Measurements from ENCODE around the gene ITIH6.

The ITIH6 gene

DNA sequence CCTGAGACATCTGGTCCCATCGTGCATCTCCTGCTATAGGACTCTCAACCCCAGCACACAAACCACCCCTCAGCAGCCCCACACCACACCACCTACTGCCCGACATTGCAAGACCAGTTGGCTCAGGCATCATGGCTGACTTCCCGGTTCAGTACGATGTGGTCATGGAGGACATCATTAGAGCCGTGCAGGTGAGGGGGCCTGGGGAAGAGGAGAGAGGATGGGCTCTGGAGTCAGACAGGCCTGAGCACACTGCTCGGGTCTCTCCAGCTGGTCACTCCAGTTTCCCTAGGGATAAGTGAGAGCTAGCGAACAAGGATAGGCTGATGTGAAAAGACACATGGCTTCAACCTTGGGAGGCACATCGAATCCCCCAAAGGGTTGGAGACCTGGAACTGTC lies 26.7 kb upstream of the ITIH6 start (continued):
- no peak for TF ChIP-seq SCRT2 (tag by site-specific recombination; IDR thresholded peaks at IDR 0.05)
- no peak for TF ChIP-seq ZNF394 (tag by site-specific recombination; IDR thresholded peaks at IDR 0.05; ENCODE audit: borderline replicate concordance)
- no peak for TF ChIP-seq ZSCAN23 (tag by site-specific recombination; IDR thresholded peaks at IDR 0.05)
- no peak for TF ChIP-seq GLIS2 (tag by site-specific recombination; IDR thresholded peaks at IDR 0.05)
- no peak for TF ChIP-seq ZNF548 (tag by site-specific recombination; IDR thresholded peaks at IDR 0.05)
- no peak for TF ChIP-seq YY2 (tag by site-specific recombination; IDR thresholded peaks at IDR 0.05)

DNA sequence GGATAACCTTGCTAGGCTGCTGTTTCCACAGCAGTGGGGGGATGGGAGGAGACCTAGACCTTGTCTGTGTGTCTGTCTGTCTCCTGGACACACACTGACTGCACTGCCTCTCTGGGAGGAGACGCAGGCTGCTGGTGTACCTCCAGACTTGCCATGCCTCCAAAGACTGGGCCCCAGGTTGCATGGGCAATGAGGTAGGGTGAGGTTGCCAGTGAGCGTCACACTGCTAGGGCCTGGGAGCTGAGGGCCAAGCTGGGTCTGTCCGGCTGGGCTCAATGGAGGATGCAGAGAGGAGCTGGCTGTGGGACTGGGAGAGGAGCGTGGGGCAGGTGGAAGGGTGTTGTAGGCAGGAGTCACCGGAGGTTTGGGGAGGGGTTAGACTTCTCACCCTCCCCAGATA lies 26.1 kb upstream of the ITIH6 start:
- no peaks in the 10 kb centered on the region for H3K4me1 ChIP-seq (ENCODE audit: control insufficient read depth, insufficient read depth, low read length)
- TF ChIP-seq ZNF624 (tag by site-specific recombination; IDR thresholded peaks at IDR 0.05) (no peak), ZNF169 (tag by site-specific recombination; IDR thresholded peaks at IDR 0.05) (no peak), MEIS1 (CRISPR knock-in tag; IDR thresholded peaks at IDR 0.05; ENCODE audit: borderline replicate concordance) (no peak), ZNF629 (tag by site-specific recombination; IDR thresholded peaks at IDR 0.05) (no peak), ZNF664 (tag by site-specific recombination; IDR thresholded peaks at IDR 0.05) (no peak), ZNF302 (tag by site-specific recombination; IDR thresholded peaks at IDR 0.05; ENCODE audit: low read depth) (no peak), ZNF211 (tag by site-specific recombination; IDR thresholded peaks at IDR 0.05; ENCODE audit: low read depth) (no peak), ZNF626 (tag by site-specific recombination; IDR thresholded peaks at IDR 0.05) (no peak), ZNF223 (tag by site-specific recombination; IDR thresholded peaks at IDR 0.05) (no peak), ZNF830 (tag by site-specific recombination; IDR thresholded peaks at IDR 0.05; ENCODE audit: low read depth) (no peak), ZNF585B (tag by site-specific recombination; IDR thresholded peaks at IDR 0.05) (no peak), ZNF112 (tag by site-specific recombination; IDR thresholded peaks at IDR 0.05) (no peak), ZNF571 (tag by site-specific recombination; IDR thresholded peaks at IDR 0.05) (no peak), ZNF175 (tag by site-specific recombination; IDR thresholded peaks at IDR 0.05) (no peak), FEZF1 (tag by site-specific recombination; IDR thresholded peaks at IDR 0.05) (no peak), ZFHX2 (tag by site-specific recombination; conservative IDR thresholded peaks at IDR 0.05) (no peak), ZNF521 (tag by site-specific recombination; IDR thresholded peaks at IDR 0.05) (no peak), HOXA7 (CRISPR knock-in tag; IDR thresholded peaks at IDR 0.05; ENCODE audit: borderline replicate concordance) (no peak)
- TF ChIP-seq, protein P1, sequence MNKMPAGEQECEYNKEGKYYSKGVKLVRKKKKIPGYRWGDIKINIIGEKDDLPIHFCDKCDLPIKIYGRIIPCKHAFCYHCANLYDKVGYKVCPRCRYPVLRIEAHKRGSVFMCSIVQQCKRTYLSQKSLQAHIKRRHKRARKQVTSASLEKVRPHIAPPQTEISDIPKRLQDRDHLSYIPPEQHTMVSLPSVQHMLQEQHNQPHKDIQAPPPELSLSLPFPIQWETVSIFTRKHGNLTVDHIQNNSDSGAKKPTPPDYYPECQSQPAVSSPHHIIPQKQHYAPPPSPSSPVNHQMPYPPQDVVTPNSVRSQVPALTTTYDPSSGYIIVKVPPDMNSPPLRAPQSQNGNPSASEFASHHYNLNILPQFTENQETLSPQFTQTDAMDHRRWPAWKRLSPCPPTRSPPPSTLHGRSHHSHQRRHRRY (tag by site-specific recombination; IDR thresholded peaks at IDR 0.05): no peak
- no peaks in the 10 kb centered on the region for H3K9me3 ChIP-seq (ENCODE audit: control insufficient read depth, insufficient read depth, low read depth, low read length)
- H3K4me3 ChIP-seq (ENCODE audit: low read depth, low read length): no peak overlapping the region
- no peaks in the 10 kb centered on the region for H3K36me3 ChIP-seq (ENCODE audit: control insufficient read depth in 2 of 2, insufficient read depth in 1 of 2, low read length in 2 of 2)
- ChIA-PET CTCF (no interaction called here), POLR2A (no interaction called here)
- H3K27ac ChIP-seq (ENCODE audit: extremely low read depth, low read depth, low read length): no peak overlapping the region

DNA sequence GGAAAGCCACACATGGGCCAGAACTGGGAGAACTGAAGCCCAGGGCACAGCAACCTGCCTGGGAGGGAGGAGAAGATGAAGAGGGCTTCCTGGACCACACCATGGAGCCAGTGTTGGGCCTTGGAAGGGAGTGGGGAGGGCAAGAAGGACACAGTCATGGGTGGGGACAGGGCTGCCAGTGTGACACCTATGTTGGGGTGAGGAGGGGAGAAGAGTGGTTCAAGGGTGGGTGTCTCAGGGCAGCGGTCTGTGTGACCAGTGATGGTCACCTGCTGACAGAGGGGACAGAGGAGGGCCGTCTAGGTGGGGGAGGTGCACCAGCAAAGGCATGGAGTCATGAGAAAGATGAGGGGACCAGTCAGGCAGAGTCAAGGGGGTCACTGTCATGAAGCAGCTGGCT lies 23.3 kb upstream of the ITIH6 start:
- H3K4me1 ChIP-seq (ENCODE audit: control insufficient read depth, insufficient read depth, low read length): no peaks in the 10 kb centered on the region
- CTCF ChIA-PET: no interaction called here
- TF ChIP-seq, protein P2, sequence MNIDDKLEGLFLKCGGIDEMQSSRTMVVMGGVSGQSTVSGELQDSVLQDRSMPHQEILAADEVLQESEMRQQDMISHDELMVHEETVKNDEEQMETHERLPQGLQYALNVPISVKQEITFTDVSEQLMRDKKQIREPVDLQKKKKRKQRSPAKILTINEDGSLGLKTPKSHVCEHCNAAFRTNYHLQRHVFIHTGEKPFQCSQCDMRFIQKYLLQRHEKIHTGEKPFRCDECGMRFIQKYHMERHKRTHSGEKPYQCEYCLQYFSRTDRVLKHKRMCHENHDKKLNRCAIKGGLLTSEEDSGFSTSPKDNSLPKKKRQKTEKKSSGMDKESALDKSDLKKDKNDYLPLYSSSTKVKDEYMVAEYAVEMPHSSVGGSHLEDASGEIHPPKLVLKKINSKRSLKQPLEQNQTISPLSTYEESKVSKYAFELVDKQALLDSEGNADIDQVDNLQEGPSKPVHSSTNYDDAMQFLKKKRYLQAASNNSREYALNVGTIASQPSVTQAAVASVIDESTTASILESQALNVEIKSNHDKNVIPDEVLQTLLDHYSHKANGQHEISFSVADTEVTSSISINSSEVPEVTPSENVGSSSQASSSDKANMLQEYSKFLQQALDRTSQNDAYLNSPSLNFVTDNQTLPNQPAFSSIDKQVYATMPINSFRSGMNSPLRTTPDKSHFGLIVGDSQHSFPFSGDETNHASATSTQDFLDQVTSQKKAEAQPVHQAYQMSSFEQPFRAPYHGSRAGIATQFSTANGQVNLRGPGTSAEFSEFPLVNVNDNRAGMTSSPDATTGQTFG (tag by site-specific recombination; IDR thresholded peaks at IDR 0.05; ENCODE audit: borderline replicate concordance): no peak
- TF ChIP-seq ZXDB (tag by site-specific recombination; IDR thresholded peaks at IDR 0.05) (no peak), ZNF292 (tag by site-specific recombination; IDR thresholded peaks at IDR 0.05; ENCODE audit: borderline replicate concordance, low read depth) (no peak), OVOL3 (tag by site-specific recombination; IDR thresholded peaks at IDR 0.05) (no peak), ZIC2 (tag by site-specific recombination; IDR thresholded peaks at IDR 0.05) (no peak), SCRT2 (tag by site-specific recombination; IDR thresholded peaks at IDR 0.05) (no peak)
- TF ChIP-seq, protein P3, sequence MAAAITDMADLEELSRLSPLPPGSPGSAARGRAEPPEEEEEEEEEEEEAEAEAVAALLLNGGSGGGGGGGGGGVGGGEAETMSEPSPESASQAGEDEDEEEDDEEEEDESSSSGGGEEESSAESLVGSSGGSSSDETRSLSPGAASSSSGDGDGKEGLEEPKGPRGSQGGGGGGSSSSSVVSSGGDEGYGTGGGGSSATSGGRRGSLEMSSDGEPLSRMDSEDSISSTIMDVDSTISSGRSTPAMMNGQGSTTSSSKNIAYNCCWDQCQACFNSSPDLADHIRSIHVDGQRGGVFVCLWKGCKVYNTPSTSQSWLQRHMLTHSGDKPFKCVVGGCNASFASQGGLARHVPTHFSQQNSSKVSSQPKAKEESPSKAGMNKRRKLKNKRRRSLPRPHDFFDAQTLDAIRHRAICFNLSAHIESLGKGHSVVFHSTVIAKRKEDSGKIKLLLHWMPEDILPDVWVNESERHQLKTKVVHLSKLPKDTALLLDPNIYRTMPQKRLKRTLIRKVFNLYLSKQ (tag by site-specific recombination; IDR thresholded peaks at IDR 0.05; ENCODE audit: borderline replicate concordance): no peak

More for the DNA sequence above, 23.3 kb upstream of the ITIH6 start:
- Histone ChIP-seq H3K27ac (ENCODE audit: extremely low read depth, low read depth, low read length) (no peak overlapping the region), H3K36me3 (ENCODE audit: control insufficient read depth in 2 of 2, insufficient read depth in 1 of 2, low read length in 2 of 2) (peaks cover 1 to 3% of the 10 kb centered on the region in 2 experiments; a peak in 2 of 3 replicates), H3K4me3 (ENCODE audit: low read depth, low read length) (no peak overlapping the region), H3K9me3 (ENCODE audit: control insufficient read depth, insufficient read depth, low read depth, low read length) (no peaks in the 10 kb centered on the region)
- POLR2A ChIA-PET: no interaction called here

Data from HEK293 (cell line).